Measurements from ENCODE around the gene SLITRK3.

SLITRK3 gene, protein sequence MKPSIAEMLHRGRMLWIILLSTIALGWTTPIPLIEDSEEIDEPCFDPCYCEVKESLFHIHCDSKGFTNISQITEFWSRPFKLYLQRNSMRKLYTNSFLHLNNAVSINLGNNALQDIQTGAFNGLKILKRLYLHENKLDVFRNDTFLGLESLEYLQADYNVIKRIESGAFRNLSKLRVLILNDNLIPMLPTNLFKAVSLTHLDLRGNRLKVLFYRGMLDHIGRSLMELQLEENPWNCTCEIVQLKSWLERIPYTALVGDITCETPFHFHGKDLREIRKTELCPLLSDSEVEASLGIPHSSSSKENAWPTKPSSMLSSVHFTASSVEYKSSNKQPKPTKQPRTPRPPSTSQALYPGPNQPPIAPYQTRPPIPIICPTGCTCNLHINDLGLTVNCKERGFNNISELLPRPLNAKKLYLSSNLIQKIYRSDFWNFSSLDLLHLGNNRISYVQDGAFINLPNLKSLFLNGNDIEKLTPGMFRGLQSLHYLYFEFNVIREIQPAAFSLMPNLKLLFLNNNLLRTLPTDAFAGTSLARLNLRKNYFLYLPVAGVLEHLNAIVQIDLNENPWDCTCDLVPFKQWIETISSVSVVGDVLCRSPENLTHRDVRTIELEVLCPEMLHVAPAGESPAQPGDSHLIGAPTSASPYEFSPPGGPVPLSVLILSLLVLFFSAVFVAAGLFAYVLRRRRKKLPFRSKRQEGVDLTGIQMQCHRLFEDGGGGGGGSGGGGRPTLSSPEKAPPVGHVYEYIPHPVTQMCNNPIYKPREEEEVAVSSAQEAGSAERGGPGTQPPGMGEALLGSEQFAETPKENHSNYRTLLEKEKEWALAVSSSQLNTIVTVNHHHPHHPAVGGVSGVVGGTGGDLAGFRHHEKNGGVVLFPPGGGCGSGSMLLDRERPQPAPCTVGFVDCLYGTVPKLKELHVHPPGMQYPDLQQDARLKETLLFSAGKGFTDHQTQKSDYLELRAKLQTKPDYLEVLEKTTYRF

GRCh38 chr3:165195640-165196576 is at the start of gene SLITRK3:
Gene SLITRK3, minus strand, starts transcription at chr3:165196384. Its CDS starts 5,554 bp downstream, at chr3:165190830.
- no peak for DNase-seq

GRCh38 chr3:165243597-165243996 is 47.4 kb upstream of the SLITRK3 start:
- no peak for DNase-seq

DNA sequence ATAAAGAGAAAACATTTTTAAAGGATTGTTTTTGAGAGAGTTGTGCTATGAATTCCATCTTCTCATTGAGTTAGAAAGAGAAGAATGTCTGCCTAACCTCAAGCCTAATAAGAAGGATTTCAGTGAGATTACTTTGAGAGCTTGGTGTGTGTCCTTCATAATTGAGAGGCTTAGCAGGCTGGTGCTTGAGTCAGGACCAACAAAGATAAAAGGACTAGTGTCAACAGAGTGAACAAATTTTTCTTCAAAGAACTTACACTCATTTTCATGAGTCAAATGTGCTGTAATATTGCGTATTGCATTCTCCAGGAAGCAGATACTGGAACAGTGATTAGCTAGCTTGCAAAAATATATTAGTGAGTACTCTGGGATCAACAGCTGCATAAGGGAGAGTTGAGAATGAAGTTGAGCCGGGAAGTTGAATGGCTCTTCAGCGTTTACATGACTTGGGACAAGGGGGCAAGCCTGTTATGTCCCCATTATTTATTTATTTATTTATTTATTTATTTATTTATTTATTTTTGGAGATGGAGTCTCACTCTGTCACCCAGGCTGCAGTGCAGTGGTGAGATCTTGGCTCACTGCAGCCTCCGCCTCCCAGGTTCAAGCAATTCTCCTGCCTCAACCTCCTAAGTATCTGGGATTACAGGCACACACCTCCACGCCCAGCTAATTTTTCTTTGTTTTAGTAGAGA is 37.5 kb upstream of the SLITRK3 start:
- DNase-seq: no peak

DNA sequence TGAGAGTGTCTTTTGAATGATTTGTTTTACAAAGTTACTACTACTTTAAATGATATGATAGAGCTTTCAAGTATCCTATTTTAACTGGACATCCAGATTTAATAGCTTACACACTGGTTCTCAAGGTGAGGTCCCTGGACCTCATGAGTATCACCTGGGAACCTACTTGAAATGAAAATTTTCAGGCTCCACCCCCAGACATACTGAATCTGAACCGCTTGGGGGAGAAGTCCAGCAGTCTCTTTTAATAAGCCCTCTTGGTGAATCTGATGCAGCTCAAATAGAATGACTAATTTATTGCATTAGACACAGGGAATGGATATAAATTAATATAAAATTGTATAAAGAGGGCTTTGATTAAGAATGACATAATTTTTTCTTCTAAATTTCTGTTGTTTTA is 29.4 kb upstream of the SLITRK3 start:
- no peak for DNase-seq

- no peak for DNase-seq
Measured at GRCh38 chr3:165217739-165218138, 21.6 kb upstream of the SLITRK3 start.

GRCh38 chr3:165212580-165212979 is 16.4 kb upstream of the SLITRK3 start:
- no peak for DNase-seq

GRCh38 chr3:165211721-165212120 is 15.5 kb upstream of the SLITRK3 start:
- DNase-seq: no peak

DNA sequence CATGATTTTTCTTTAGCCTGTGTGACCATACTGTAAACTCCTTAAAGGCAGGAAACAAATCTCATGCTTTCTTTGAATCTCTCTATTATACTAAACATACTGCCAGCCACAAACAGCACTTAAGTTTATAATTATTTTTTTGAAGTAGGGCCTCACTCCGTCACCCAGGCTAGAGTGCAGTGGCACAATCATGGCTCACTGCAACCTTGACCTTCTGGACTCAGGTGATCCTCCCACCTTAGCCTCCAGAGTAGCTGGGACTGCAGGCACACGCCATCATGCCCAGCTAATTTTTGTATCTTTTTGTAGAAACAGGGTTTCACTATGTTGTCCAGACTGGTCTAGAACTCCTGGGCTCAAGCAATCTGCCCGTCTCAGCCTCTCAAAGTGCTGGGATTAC is 14.5 kb upstream of the SLITRK3 start:
- no peak for DNase-seq

- no peak for DNase-seq
Measured at GRCh38 chr3:165210132-165210531, 13.9 kb upstream of the SLITRK3 start.

DNA sequence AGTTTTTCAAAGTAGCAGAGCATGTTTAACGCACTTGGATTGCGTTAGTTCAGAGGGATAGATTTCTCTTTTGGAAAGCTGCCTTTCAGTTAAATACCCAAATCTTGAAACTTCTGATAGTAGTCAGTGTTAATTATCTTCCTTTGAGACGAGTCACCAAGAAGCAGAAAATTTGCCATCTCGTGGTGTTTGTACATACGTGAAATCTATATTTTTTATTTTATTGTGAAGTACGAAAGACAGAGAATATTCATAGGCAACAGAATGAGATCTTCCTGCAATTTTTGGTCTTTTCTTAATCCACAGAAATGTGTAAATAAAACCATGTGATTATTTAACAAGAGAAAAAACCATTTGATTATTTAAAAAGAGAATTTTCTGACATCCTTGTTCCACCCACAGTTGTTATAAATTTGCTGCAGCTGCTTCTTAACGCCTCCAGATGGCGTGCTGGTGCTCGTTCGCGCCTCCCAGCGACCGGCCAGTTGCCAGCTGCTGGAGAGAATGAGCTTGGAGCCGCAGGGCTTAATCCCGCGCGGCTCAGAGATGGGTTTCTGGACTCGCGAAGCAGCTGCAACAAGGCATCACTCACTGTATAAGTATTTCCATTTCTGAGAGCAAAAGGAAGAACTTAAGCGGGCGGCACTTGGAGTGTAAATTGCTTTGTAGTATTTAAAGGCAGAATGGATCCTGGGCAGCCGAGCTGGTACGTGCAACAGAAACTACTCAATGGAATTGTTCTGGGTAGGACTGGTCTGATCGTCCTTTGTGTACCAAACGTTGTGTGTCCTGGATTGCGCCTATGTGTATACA is 10.5 kb upstream of the SLITRK3 start:
- no peak for DNase-seq

GRCh38 chr3:165204445-165204844 is 8.3 kb upstream of the SLITRK3 start:
- DNase-seq: no peak

GRCh38 chr3:165202995-165203394 is 6.8 kb upstream of the SLITRK3 start:
- no peak for DNase-seq

GRCh38 chr3:165201964-165202363 is 5.8 kb upstream of the SLITRK3 start:
- DNase-seq: no peak

GRCh38 chr3:165197481-165197800 is 1.3 kb upstream of the SLITRK3 start:
- DNase-seq: no peak

DNA sequence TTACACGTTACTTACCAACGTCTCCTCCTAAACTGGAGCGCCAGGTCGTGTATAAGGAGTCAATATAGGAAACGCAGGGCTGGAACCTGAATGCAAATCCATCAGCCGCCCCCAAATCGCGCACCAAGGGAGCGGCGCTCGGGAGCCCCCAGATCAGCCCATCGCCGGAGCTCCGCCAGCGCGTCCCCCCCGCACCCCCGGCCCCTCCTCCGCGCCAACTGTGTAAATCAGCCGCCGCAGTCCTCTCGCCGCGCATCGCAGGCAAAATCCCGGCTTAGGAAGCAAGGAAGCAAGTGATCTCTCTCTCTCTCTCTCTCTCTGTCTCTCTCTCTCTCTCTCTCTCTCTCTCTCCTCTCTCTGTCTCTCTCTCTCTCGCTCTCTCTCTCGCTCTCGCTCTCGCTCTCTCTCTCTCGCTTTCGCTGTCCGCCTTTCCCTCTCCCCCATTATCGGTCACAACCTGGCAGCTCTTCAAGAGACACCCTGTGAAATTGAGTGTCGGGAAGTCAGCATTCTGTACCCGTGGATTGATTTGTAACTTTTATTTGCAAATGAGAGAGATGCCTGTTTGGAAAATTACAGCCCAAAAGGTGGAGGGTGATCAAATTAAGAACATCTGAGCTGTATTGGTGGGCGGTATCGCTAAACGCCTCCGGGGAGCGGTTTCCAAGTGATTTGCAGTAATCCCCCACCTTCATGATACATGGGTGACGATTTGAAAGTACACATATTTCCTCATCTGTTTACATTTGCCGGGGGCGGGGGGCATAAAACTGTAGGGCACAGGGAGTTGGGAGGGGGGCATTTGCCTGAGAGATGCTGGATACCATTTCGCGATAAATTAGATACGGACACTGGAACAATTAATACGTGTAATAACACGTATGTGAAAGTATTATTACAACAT is 645 bp upstream of the SLITRK3 start:
- DNase-seq: no peak

DNA sequence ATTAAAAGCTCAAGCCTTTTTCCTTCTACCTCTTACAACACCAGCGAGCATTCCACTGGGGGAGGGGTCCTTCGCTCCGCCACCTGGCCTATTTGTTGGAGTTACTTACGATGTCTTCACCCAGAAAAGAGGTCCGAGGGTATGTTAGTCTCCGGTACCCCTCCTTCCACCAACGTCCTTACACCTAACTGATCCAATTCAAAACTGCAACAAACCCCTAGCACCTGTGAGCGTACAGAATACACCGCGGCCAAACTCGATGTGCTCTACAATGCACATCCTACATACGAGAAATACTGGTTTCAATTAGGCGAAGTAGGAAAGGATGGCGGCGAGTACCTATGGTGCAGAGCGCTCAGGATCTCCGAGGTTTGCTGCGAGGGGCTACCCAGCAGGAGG is 944 bp downstream of the SLITRK3 start:
- DNase-seq: no peak

- no peak for DNase-seq
Measured at GRCh38 chr3:165194511-165195240, 1.5 kb downstream of the SLITRK3 start.

- DNase-seq: no peak
Measured at GRCh38 chr3:165193366-165194254, 2.6 kb downstream of the SLITRK3 start.
